Nephron (organoid): ENCODE measurements around the gene SLC6A16.

Experiments used
- H3K27ac Mint-ChIP-seq, 3 experiments: 2 replicates each; pipeline ENCODE4 v1.8.0; 2020; ENCODE audit warnings: mixed read lengths in 3 of 3, mild to moderate bottlenecking in 2 of 3, moderate library complexity in 1 of 3
- H3K27me3 Mint-ChIP-seq: 2 replicates; pipeline ENCODE4 v1.8.0; 2021; ENCODE audit warnings: low read depth, mild to moderate bottlenecking, moderate library complexity, mixed read lengths
- H3K36me3 Mint-ChIP-seq: 2 replicates; pipeline ENCODE4 v1.8.0; 2020; ENCODE audit warnings: low read depth, mixed read lengths
- H3K4me1 Mint-ChIP-seq: 2 replicates; pipeline ENCODE4 v1.8.0; 2020; ENCODE audit warnings: mixed read lengths
- H3K4me3 Mint-ChIP-seq, 3 experiments: 2 replicates each; pipeline ENCODE4 v1.8.0; 2020; ENCODE audit warnings: mild to moderate bottlenecking in 3 of 3, mixed read lengths in 3 of 3, moderate library complexity in 2 of 3
- H3K9me3 Mint-ChIP-seq: 2 replicates; pipeline ENCODE4 v1.8.0; 2020; ENCODE audit warnings: mixed read lengths
- CTCF ChIP-seq, 3 experiments: fragments of 200-600 bp; sonication (generic); IDR thresholded peaks; one replicate each; pipeline ENCODE4 v1.5.0; 2021; ENCODE audit warnings: antibody characterized with exemption in 3 of 3; ENCODE audit not compliant: unreplicated experiment in 3 of 3

The SLC6A16 gene

GRCh38 chr19:49249933-49250332 lies 75.1 kb downstream of the SLC6A16 start:
- Mint-ChIP-seq H3K9me3 (peaks cover 6% of the 10 kb centered on the region), H3K4me1 (no peaks in the 10 kb centered on the region), H3K27me3 (no peaks in the 10 kb centered on the region), H3K27ac (no peak overlapping the region), H3K36me3 (no peaks in the 10 kb centered on the region), H3K4me3 (no peak overlapping the region)
- no peak for TF ChIP-seq CTCF (IDR thresholded peaks at IDR 0.05; ENCODE audit: unreplicated experiment in 3 of 3)

- Mint-ChIP-seq H3K27me3 (no peaks in the 10 kb centered on the region), H3K27ac (no peak overlapping the region), H3K36me3 (no peaks in the 10 kb centered on the region), H3K9me3 (peaks cover 6% of the 10 kb centered on the region), H3K4me3 (no peak overlapping the region), H3K4me1 (no peaks in the 10 kb centered on the region)
- no peak for TF ChIP-seq CTCF (IDR thresholded peaks at IDR 0.05; ENCODE audit: unreplicated experiment in 3 of 3)
Observed at GRCh38 chr19:49247676-49248075, 77.3 kb downstream of the SLC6A16 start.

GRCh38 chr19:49244256-49244655 lies 80.7 kb downstream of the SLC6A16 start:
- H3K27me3 Mint-ChIP-seq, result peaks cover 3% of the 10 kb centered on the region
- no peaks in the 10 kb centered on the region for H3K9me3 Mint-ChIP-seq

GRCh38 chr19:49243726-49244125 lies 81.3 kb downstream of the SLC6A16 start:
- Mint-ChIP-seq H3K27me3 (peaks cover 3% of the 10 kb centered on the region), H3K27ac (no peak overlapping the region), H3K9me3 (no peaks in the 10 kb centered on the region), H3K4me3 (no peak overlapping the region), H3K36me3 (no peaks in the 10 kb centered on the region), H3K4me1 (no peaks in the 10 kb centered on the region)
- TF ChIP-seq CTCF (IDR thresholded peaks at IDR 0.05; ENCODE audit: unreplicated experiment in 3 of 3), result no peak

More at GRCh38 chr19:49244256-49244655, 80.7 kb downstream of the SLC6A16 start:
- no peaks in the 10 kb centered on the region for H3K36me3 Mint-ChIP-seq
- no peak overlapping the region for H3K27ac Mint-ChIP-seq
- TF ChIP-seq CTCF (IDR thresholded peaks at IDR 0.05; ENCODE audit: unreplicated experiment in 3 of 3), result no peak
- H3K4me3 Mint-ChIP-seq, result no peak overlapping the region
- no peaks in the 10 kb centered on the region for H3K4me1 Mint-ChIP-seq

- H3K36me3 Mint-ChIP-seq, result no peaks in the 10 kb centered on the region
- no peak overlapping the region for H3K27ac Mint-ChIP-seq
- no peaks in the 10 kb centered on the region for H3K9me3 Mint-ChIP-seq
- H3K4me1 Mint-ChIP-seq, result no peaks in the 10 kb centered on the region
- peaks cover 3% of the 10 kb centered on the region for H3K27me3 Mint-ChIP-seq
- TF ChIP-seq CTCF (IDR thresholded peaks at IDR 0.05; ENCODE audit: unreplicated experiment in 3 of 3), result no peak
- no peak overlapping the region for H3K4me3 Mint-ChIP-seq
Observed at GRCh38 chr19:49243129-49243528, 81.9 kb downstream of the SLC6A16 start.

- no peak overlapping the region for H3K4me3 Mint-ChIP-seq
- peaks cover 9% of the 10 kb centered on the region for H3K27me3 Mint-ChIP-seq
- H3K9me3 Mint-ChIP-seq, result no peaks in the 10 kb centered on the region
- TF ChIP-seq CTCF (IDR thresholded peaks at IDR 0.05; ENCODE audit: unreplicated experiment in 3 of 3), result no peak
- H3K4me1 Mint-ChIP-seq, result no peaks in the 10 kb centered on the region
- H3K36me3 Mint-ChIP-seq, result no peaks in the 10 kb centered on the region
- no peak overlapping the region for H3K27ac Mint-ChIP-seq
Observed at GRCh38 chr19:49241769-49242168, 83.2 kb downstream of the SLC6A16 start.
